Loucy (cell line): ENCODE measurements around the gene LPP.
A peak's percentile ranks its signal among the peaks of the same experiment; 100 is the strongest.

Source experiments
- H2AFZ ChIP-seq: fragments of 200-600 bp; sonication (generic); 2 replicates; pipeline ENCODE4 v1.6.0; 2016; ENCODE audit warnings: antibody characterized with exemption, mild to moderate bottlenecking, low read length, moderate library complexity
- H3F3A ChIP-seq: fragments of 200-600 bp; 2 replicates; pipeline ENCODE4 v1.6.0; 2016; ENCODE audit warnings: antibody characterized with exemption, low read depth, mild to moderate bottlenecking
- H3K27me3 ChIP-seq: fragments of 200-600 bp; sonication (generic); 2 replicates; pipeline ENCODE4 v1.6.1; 2014; ENCODE audit warnings: low read length, mild to moderate bottlenecking; ENCODE audit not compliant: insufficient read depth, poor library complexity, severe bottlenecking
- H3K36me3 ChIP-seq: fragments of 200-600 bp; sonication (generic); 2 replicates; pipeline ENCODE4 v1.6.1; 2016; ENCODE audit warnings: low read length; ENCODE audit not compliant: insufficient read depth
- H3K4me1 ChIP-seq: fragments of 200-600 bp; sonication (generic); 2 replicates; pipeline ENCODE4 v1.5.1; 2014; ENCODE audit warnings: low read length, mild to moderate bottlenecking; ENCODE audit not compliant: insufficient read depth, poor library complexity, severe bottlenecking
- H3K4me2 ChIP-seq: fragments of 200-600 bp; sonication (generic); 2 replicates; pipeline ENCODE4 v1.6.0; 2014; ENCODE audit warnings: antibody characterized with exemption, low read length, low read depth, mild to moderate bottlenecking; ENCODE audit not compliant: poor library complexity, severe bottlenecking
- H3K4me3 ChIP-seq: fragments of 200-600 bp; sonication (generic); 2 replicates; pipeline ENCODE4 v1.5.1; 2014; ENCODE audit warnings: low read length, mild to moderate bottlenecking, mixed read lengths; ENCODE audit not compliant: poor library complexity, severe bottlenecking
- H3K79me2 ChIP-seq: fragments of 200-600 bp; sonication (generic); 2 replicates; pipeline ENCODE4 v1.6.1; 2014; ENCODE audit warnings: low read length; ENCODE audit not compliant: insufficient read depth
- H3K9ac ChIP-seq: fragments of 200-600 bp; sonication (generic); 2 replicates; pipeline ENCODE4 v1.6.0; 2014; ENCODE audit warnings: mild to moderate bottlenecking, low read depth, low read length, moderate library complexity; ENCODE audit not compliant: poor library complexity, severe bottlenecking
- H3K9me2 ChIP-seq: fragments of 200-600 bp; sonication (generic); replicated peaks from 2 replicates; pipeline ENCODE4 v1.6.1; 2016; ENCODE audit warnings: low read depth, low read length, mixed read lengths
- H3K9me3 ChIP-seq: fragments of 200-600 bp; sonication (generic); 2 replicates; pipeline ENCODE4 v1.6.1; 2014; ENCODE audit warnings: mild to moderate bottlenecking, antibody characterized with exemption, low read length, low read depth; ENCODE audit not compliant: insufficient read depth
- H4K20me1 ChIP-seq: fragments of 200-600 bp; sonication (generic); 2 replicates; pipeline ENCODE4 v1.6.0; 2014; ENCODE audit warnings: antibody characterized with exemption, low read length, mild to moderate bottlenecking; ENCODE audit not compliant: insufficient read depth, poor library complexity, severe bottlenecking
- CTCF ChIP-seq: fragments of 200-600 bp; sonication (generic); conservative IDR thresholded peaks from 2 replicates; pipeline ENCODE4 v1.5.1; 2014; ENCODE audit warnings: mild to moderate bottlenecking, antibody characterized with exemption, low read length
- EZH2phosphoT487 ChIP-seq: fragments of 200-600 bp; IDR thresholded peaks from 2 replicates; pipeline ENCODE4 v1.6.1; 2018; ENCODE audit warnings: antibody characterized with exemption, mild to moderate bottlenecking, moderate library complexity, borderline replicate concordance

Gene LPP

GRCh38 chr3:188345223-188345622 is 191.3 kb downstream of the LPP start:
- Histone ChIP-seq H3K4me1 (peaks cover 11% of the 10 kb centered on the region), H3K27me3 (no peaks in the 10 kb centered on the region), H3K9me3 (no peaks in the 10 kb centered on the region), H3F3A (no peaks in the 10 kb centered on the region), H3K79me2 (no peaks in the 10 kb centered on the region; the same call in 1 of the 2 replicates), H3K4me2 (no peak overlapping the region), H3K9ac (no peak overlapping the region), H4K20me1 (no peaks in the 10 kb centered on the region), H3K36me3 (no peaks in the 10 kb centered on the region), H2AFZ (no peak overlapping the region), H3K9me2 (no peaks in the 10 kb centered on the region), H3K4me3 (no peak overlapping the region)
- TF ChIP-seq CTCF (no peak), EZH2phosphoT487 (no peak)

- Histone ChIP-seq H3F3A (no peaks in the 10 kb centered on the region), H3K36me3 (no peaks in the 10 kb centered on the region), H3K4me3 (no peak overlapping the region), H3K9me3 (no peaks in the 10 kb centered on the region), H3K4me1 (peaks cover 7% of the 10 kb centered on the region), H3K27me3 (no peaks in the 10 kb centered on the region), H3K79me2 (no peaks in the 10 kb centered on the region; the same call in 1 of the 2 replicates), H3K4me2 (no peak overlapping the region), H4K20me1 (no peaks in the 10 kb centered on the region), H3K9ac (no peak overlapping the region), H2AFZ (no peak overlapping the region), H3K9me2 (no peaks in the 10 kb centered on the region)
- no peak for TF ChIP-seq EZH2phosphoT487
- TF ChIP-seq CTCF = no peak
These were observed 194.7 kb downstream of the LPP start for GRCh38 chr3:188348435-188349244.

GRCh38 chr3:188349351-188349901 is 195.5 kb downstream of the LPP start:
- Histone ChIP-seq H3F3A (no peaks in the 10 kb centered on the region), H3K36me3 (no peaks in the 10 kb centered on the region), H3K9me2 (no peaks in the 10 kb centered on the region), H4K20me1 (no peaks in the 10 kb centered on the region), H3K4me3 (no peak overlapping the region), H3K27me3 (no peaks in the 10 kb centered on the region), H3K9ac (no peak overlapping the region), H3K4me1 (peaks cover 7% of the 10 kb centered on the region), H3K79me2 (no peaks in the 10 kb centered on the region; the same call in 1 of the 2 replicates), H2AFZ (no peak overlapping the region), H3K4me2 (no peak overlapping the region), H3K9me3 (no peaks in the 10 kb centered on the region)
- no peak for TF ChIP-seq EZH2phosphoT487
- TF ChIP-seq CTCF = peak; percentile 46
